Endothelial cell of umbilical vein (primary cell): ENCODE data around the gene SPTB. TPM values are rescaled to one million over a fixed set of nuclear protein-coding genes. Genes with fewer than 3 reads are reported as not detected.

ENCODE experiments used
- BruUV-seq: library from RNA; stranded (reverse); fragments of 400-500 nt; replicated peaks from 2 replicates; lab custom pipeline; 2021; lab: Mats Ljungman, UMichigan
- CTCF ChIA-PET: fragments of 300-600, 350-600 bp; sonication (Branson Sonifier 250); formaldehyde crosslinking; loops from one replicate; lab custom pipeline; 2021; ENCODE audit warnings: antibody characterized with exemption, inconsistent platforms; lab: Charles Lee
- POLR2A ChIA-PET: fragments of 300-600, 350-600 bp; sonication (Branson Sonifier 250); formaldehyde crosslinking; loops from one replicate; lab custom pipeline; 2021; ENCODE audit warnings: antibody characterized with exemption, inconsistent platforms; lab: Charles Lee
- DNase-seq: peaks from one replicate; pipeline ENCODE4 v3.0.0-alpha.2; 2011; ENCODE audit warnings: low read depth, low spot score
- FAIRE-seq: peaks from 2 replicates; lab custom pipeline; 2011; peaks lifted over from hg19 to GRCh38; lab: Jason Lieb, UNC
- H2AFZ ChIP-seq: 2 replicates; pipeline ENCODE4 v1.6.0; 2012; ENCODE audit warnings: low read depth, low read length, control low read depth, inconsistent platforms
- H3K27ac ChIP-seq: 2 replicates; pipeline ENCODE4 v1.5.1; 2011; ENCODE audit warnings: low read depth, mild to moderate bottlenecking, control low read depth, low read length, moderate library complexity; ENCODE audit not compliant: insufficient read depth
- H3K27me3 ChIP-seq, 2 experiments: 2 replicates each; pipeline versions ENCODE4 v1.6.0 to v1.6.1; 2011; ENCODE audit warnings: low read length in 2 of 2, mixed read lengths in 1 of 2; ENCODE audit not compliant: control insufficient read depth in 2 of 2, insufficient read depth in 2 of 2
- H3K36me3 ChIP-seq, 2 experiments: 2 replicates in 1 of 2; 3 replicates in 1 of 2; pipeline ENCODE4 v1.5.1; 2011; ENCODE audit warnings: low read length in 2 of 2, mild to moderate bottlenecking in 1 of 2, moderate library complexity in 1 of 2; ENCODE audit not compliant: control insufficient read depth in 2 of 2, insufficient read depth in 2 of 2; ENCODE audit errors: extremely low read depth in 1 of 2
- H3K4me1 ChIP-seq: 3 replicates; pipeline ENCODE4 v1.5.1; 2011; ENCODE audit warnings: mild to moderate bottlenecking, low read length; ENCODE audit not compliant: control insufficient read depth, insufficient read depth; ENCODE audit errors: extremely low read depth
- H3K4me2 ChIP-seq: 2 replicates; pipeline ENCODE4 v1.6.1; 2011; ENCODE audit warnings: low read length, control low read depth, mixed read lengths; ENCODE audit not compliant: insufficient read depth
- H3K4me3 ChIP-seq, 3 experiments: fragments of 200-600 bp in 1 of 3; sonication (generic), shearing (Covaris generic) in 1 of 3; replicated peaks in 1 of 3; 2 replicates each; pipeline ENCODE4 v1.5.1; 2011 to 2016; ENCODE audit warnings: control low read depth in 3 of 3, low read length in 3 of 3, mild to moderate bottlenecking in 2 of 3, inconsistent platforms in 1 of 3, low read depth in 1 of 3, moderate library complexity in 1 of 3; ENCODE audit not compliant: insufficient read depth in 1 of 3
- H3K79me2 ChIP-seq: 2 replicates; pipeline ENCODE4 v1.6.0; 2012; ENCODE audit warnings: low read length, inconsistent platforms; ENCODE audit not compliant: control insufficient read depth, insufficient read depth
- H3K9ac ChIP-seq: replicated peaks from 2 replicates; pipeline ENCODE3; 2011; ENCODE audit warnings: low read length, control low read depth; ENCODE audit not compliant: insufficient read depth; ENCODE audit errors: extremely low read depth
- H3K9me1 ChIP-seq: replicated peaks from 3 replicates; pipeline ENCODE4 v1.6.0; 2011; ENCODE audit warnings: mild to moderate bottlenecking, low read length; ENCODE audit not compliant: control insufficient read depth, insufficient read depth; ENCODE audit errors: extremely low read depth
- H3K9me3 ChIP-seq: replicated peaks from 2 replicates; pipeline ENCODE4 v1.5.1; 2012; ENCODE audit warnings: low read length, inconsistent platforms; ENCODE audit not compliant: control insufficient read depth, insufficient read depth
- H4K20me1 ChIP-seq: replicated peaks from 2 replicates; pipeline ENCODE3; 2011; ENCODE audit warnings: mild to moderate bottlenecking, low read length; ENCODE audit not compliant: control insufficient read depth, insufficient read depth; ENCODE audit errors: extremely low read depth
- EZH2 ChIP-seq: IDR thresholded peaks from 2 replicates; pipeline ENCODE4 v1.6.1; 2012; ENCODE audit warnings: borderline replicate concordance, low read depth, mild to moderate bottlenecking, moderate library complexity, low read length, inconsistent platforms; ENCODE audit not compliant: severe bottlenecking
- FOS ChIP-seq: IDR thresholded peaks from 2 replicates; pipeline ENCODE4 v1.6.1; 2011; ENCODE audit warnings: mild to moderate bottlenecking, low read length, moderate library complexity, borderline replicate concordance; ENCODE audit not compliant: insufficient read depth
- GATA2 ChIP-seq: IDR thresholded peaks from 2 replicates; pipeline ENCODE4 v1.7.0; 2011; ENCODE audit warnings: low read depth, mild to moderate bottlenecking, moderate library complexity, mixed read lengths, low read length; ENCODE audit not compliant: insufficient read length, insufficient read depth
- JUN ChIP-seq: IDR thresholded peaks from 2 replicates; pipeline ENCODE4 v1.6.1; 2011; ENCODE audit warnings: borderline replicate concordance, low read depth; ENCODE audit not compliant: insufficient read length, insufficient read depth
- MAX ChIP-seq: IDR thresholded peaks from 2 replicates; pipeline ENCODE4 v1.6.1; 2011; ENCODE audit not compliant: insufficient read depth, insufficient read length
- MYC ChIP-seq: IDR thresholded peaks from one replicate; pipeline ENCODE4 v1.6.1; 2011; ENCODE audit warnings: mild to moderate bottlenecking, low read depth, low read length
- POLR2A ChIP-seq: IDR thresholded peaks from 2 replicates; pipeline ENCODE4 v1.6.1; 2012; ENCODE audit warnings: low read depth, mild to moderate bottlenecking, control low read depth, low read length
- POLR2AphosphoS5 ChIP-seq: IDR thresholded peaks from 2 replicates; pipeline ENCODE4 v1.6.1; 2012; ENCODE audit warnings: low read depth, mild to moderate bottlenecking, control low read depth, low read length, moderate library complexity; ENCODE audit not compliant: insufficient read depth
- dilution Hi-C: fragments of 300-500 bp; cut with MboI; formaldehyde crosslinking; loops from one replicate; pipeline ENCODE4 v1.15.0; 2019; ENCODE audit warnings: low sequenced_read_pairs; ENCODE audit not compliant: extremely low pct_ligation_motif_present
- intact Hi-C: fragments of 100-400 bp; cut with micrococcal nuclease; formaldehyde crosslinking; loops from one replicate; pipeline ENCODE4 v1.10.0; 2022
- polyA plus RNA-seq, 4 experiments: library from polyadenylated mRNA; depleted of rRNA in 3 of 4; stranded (reverse) in 3 of 4; unstranded in 1 of 4; fragments of >200 nt; gene quantifications; 2 replicates each; pipeline versions ENCODE4 v1.2.1 to v1.2.3, GENCODE V29; 2011 to 2012; ENCODE audit warnings: missing spikeins in 1 of 4
- total RNA-seq: library from RNA; stranded (reverse); gene quantifications from 2 replicates; pipeline ENCODE4 v1.2.3, GENCODE V29; 2021
- TF ChIP-seq, protein P1 (sequence below), 2 donors: IDR thresholded peaks; 1 replicate in 1 of 2; 2 replicates in 1 of 2; pipeline ENCODE4 v1.5.1; 2011; ENCODE audit warnings: low read length in 2 of 2, mild to moderate bottlenecking in 2 of 2, moderate library complexity in 2 of 2, control low read depth in 1 of 2, inconsistent platforms in 1 of 2, low read depth in 1 of 2; ENCODE audit not compliant: insufficient read depth in 1 of 2; ENCODE audit errors: extremely low read depth in 1 of 2

The SPTB gene
- total and polyA plus RNA-seq, 2 donors (not counting 3 experiments of a cell fraction or from before 2014, with no cell fraction given): 0.03 to 0.07 TPM

- H4K20me1 ChIP-seq: no peaks in the 10 kb centered on the region
- intact Hi-C loops: loop anchor here (5.0 kb wide), 3 partner anchors 218 to 248 kb away; partner anchors contain the start of genes FNTB and HSPA2
- peaks cover 21% of the 10 kb centered on the region for H3K4me1 ChIP-seq
- no peak for TF ChIP-seq JUN
- TF ChIP-seq, protein P1, sequence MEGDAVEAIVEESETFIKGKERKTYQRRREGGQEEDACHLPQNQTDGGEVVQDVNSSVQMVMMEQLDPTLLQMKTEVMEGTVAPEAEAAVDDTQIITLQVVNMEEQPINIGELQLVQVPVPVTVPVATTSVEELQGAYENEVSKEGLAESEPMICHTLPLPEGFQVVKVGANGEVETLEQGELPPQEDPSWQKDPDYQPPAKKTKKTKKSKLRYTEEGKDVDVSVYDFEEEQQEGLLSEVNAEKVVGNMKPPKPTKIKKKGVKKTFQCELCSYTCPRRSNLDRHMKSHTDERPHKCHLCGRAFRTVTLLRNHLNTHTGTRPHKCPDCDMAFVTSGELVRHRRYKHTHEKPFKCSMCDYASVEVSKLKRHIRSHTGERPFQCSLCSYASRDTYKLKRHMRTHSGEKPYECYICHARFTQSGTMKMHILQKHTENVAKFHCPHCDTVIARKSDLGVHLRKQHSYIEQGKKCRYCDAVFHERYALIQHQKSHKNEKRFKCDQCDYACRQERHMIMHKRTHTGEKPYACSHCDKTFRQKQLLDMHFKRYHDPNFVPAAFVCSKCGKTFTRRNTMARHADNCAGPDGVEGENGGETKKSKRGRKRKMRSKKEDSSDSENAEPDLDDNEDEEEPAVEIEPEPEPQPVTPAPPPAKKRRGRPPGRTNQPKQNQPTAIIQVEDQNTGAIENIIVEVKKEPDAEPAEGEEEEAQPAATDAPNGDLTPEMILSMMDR (IDR thresholded peaks at IDR 0.05; ENCODE audit: extremely low read depth in 1 of 2, insufficient read depth in 1 of 2, low read depth in 1 of 2, low read length in 2 of 2): peak; percentile 68 to 74
- H3K9me1 ChIP-seq: no peaks in the 10 kb centered on the region
- peak; percentile 65 for FAIRE-seq
- H3K27me3 ChIP-seq: peaks cover 0 to 2% of the 10 kb centered on the region in 2 experiments
- POLR2A ChIA-PET: no interaction called here
- no peak overlapping the region for H3K4me3 ChIP-seq
- CTCF ChIA-PET: interaction anchor here (1.1 to 2.5 kb wide), 7 partner anchors 10 to 132 kb away, joined by 3 to 9 read pairs (median 6); no protein-coding TSS in a partner anchor
- BruUV-seq: no TSS peak
- no peaks in the 10 kb centered on the region for H3K79me2 ChIP-seq
- H3K9me3 ChIP-seq: no peaks in the 10 kb centered on the region
- DNase-seq: peak; percentile 32
- H2AFZ ChIP-seq: no peak overlapping the region
- no peak overlapping the region for H3K27ac ChIP-seq
- H3K9ac ChIP-seq: no peak overlapping the region
- H3K4me2 ChIP-seq: no peak overlapping the region
- dilution Hi-C loops: no loop called here
- H3K36me3 ChIP-seq: no peaks in the 10 kb centered on the region
Observed at GRCh38 chr14:64760146-64760755, 119.5 kb downstream of the SPTB start.

GRCh38 chr14:64759555-64759938, 120.2 kb downstream of the SPTB start:
- dilution Hi-C loops: no loop called here
- no TSS peak for BruUV-seq
- DNase-seq (no peak), FAIRE-seq (no peak)
- POLR2A ChIA-PET: no interaction called here
- intact Hi-C loops: no loop called here
- Histone ChIP-seq H3K9me3 (no peaks in the 10 kb centered on the region), H3K36me3 (no peaks in the 10 kb centered on the region), H3K27me3 (peaks cover 0 to 2% of the 10 kb centered on the region in 2 experiments), H3K27ac (no peak overlapping the region), H2AFZ (no peak overlapping the region), H4K20me1 (no peaks in the 10 kb centered on the region), H3K4me2 (no peak overlapping the region), H3K9me1 (no peaks in the 10 kb centered on the region), H3K4me1 (peaks cover 20% of the 10 kb centered on the region), H3K4me3 (no peak overlapping the region), H3K79me2 (no peaks in the 10 kb centered on the region), H3K9ac (no peak overlapping the region)
- TF ChIP-seq JUN (no peak), FOS (no peak), MAX (no peak), POLR2A (no peak), POLR2AphosphoS5 (no peak), EZH2 (no peak), GATA2 (no peak), MYC (no peak)
- TF ChIP-seq, protein P1 (IDR thresholded peaks at IDR 0.05; ENCODE audit: extremely low read depth in 1 of 2, insufficient read depth in 1 of 2, low read depth in 1 of 2, low read length in 2 of 2): no peak
- CTCF ChIA-PET: interaction anchor here (1.0 to 2.2 kb wide), 9 partner anchors 9 to 151 kb away, joined by 3 to 8 read pairs (median 6); no protein-coding TSS in a partner anchor
